ENCODE measurements around the gene CCL26.
"Not testable (repeated sequence)": the region's sequence is repeated elsewhere in the genome, so short reads cannot be mapped to it uniquely, and the experiment has no call there.

The CCL26 gene

GRCh38 chr7:75789361-75789924, 17.4 kb upstream of the CCL26 start:
- no peak for TF ChIP-seq POLR2A (IDR thresholded peaks at IDR 0.05; ENCODE audit: low read depth, low read length)
- TF ChIP-seq TAF1 (IDR thresholded peaks at IDR 0.05; ENCODE audit: borderline replicate concordance, low read depth, low read length) = no peak
- no peak for TF ChIP-seq POLR2AphosphoS5 (IDR thresholded peaks at IDR 0.05; ENCODE audit: low read depth, low read length)
- DNase-seq (ENCODE audit: insufficient read length) (no peak), FAIRE-seq (no peak)

- not testable (repeated sequence) for DNase-seq (ENCODE audit: insufficient read length); FAIRE-seq
These were observed 16.3 kb upstream of the CCL26 start for GRCh38 chr7:75788154-75788847.

- not testable (repeated sequence) for DNase-seq (ENCODE audit: insufficient read length); FAIRE-seq
These were observed 11.0 kb upstream of the CCL26 start for GRCh38 chr7:75783058-75783457.

- FAIRE-seq = not testable (repeated sequence)
These were observed 8.7 kb upstream of the CCL26 start for GRCh38 chr7:75780647-75781273.

DNA sequence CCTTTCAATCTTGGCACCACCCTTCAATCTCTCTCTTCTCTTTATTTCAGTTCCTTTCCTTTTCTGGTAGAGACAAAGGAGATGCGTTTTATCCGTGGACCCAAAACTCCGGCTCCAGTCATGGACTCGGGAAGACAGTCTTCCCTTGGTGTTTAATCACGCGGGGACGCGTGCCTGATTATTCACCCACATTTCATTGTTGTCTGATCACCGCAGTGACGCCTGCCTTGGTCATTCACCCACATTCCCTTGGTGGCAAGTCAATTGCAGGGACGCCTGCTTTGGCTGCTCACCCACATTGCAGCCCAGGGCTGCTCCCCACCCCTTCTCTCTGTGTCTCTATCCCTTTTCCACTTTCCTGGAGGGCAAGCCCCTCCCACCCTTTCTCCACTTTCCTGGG, 7.5 kb upstream of the CCL26 start:
- not testable (repeated sequence) for DNase-seq (ENCODE audit: insufficient read length); FAIRE-seq

More at GRCh38 chr7:75780647-75781273, 8.7 kb upstream of the CCL26 start:
- DNase-seq (ENCODE audit: insufficient read length) = not testable (repeated sequence)

- not testable (repeated sequence) for DNase-seq (ENCODE audit: insufficient read length); FAIRE-seq
These were observed 7.0 kb upstream of the CCL26 start for GRCh38 chr7:75779035-75779434.

GRCh38 chr7:75776295-75776971, 4.4 kb upstream of the CCL26 start:
- DNase-seq (ENCODE audit: insufficient read length) = no peak
- no peak for FAIRE-seq
- no peak for TF ChIP-seq POLR2AphosphoS5 (IDR thresholded peaks at IDR 0.05; ENCODE audit: low read depth, low read length)
- TF ChIP-seq TAF1 (IDR thresholded peaks at IDR 0.05; ENCODE audit: borderline replicate concordance, low read depth, low read length) = no peak
- TF ChIP-seq POLR2A (IDR thresholded peaks at IDR 0.05; ENCODE audit: low read depth, low read length) = no peak

- not testable (repeated sequence) for FAIRE-seq; DNase-seq (ENCODE audit: insufficient read length)
These were observed 1.9 kb upstream of the CCL26 start for GRCh38 chr7:75773958-75774357.

- FAIRE-seq = no peak
- TF ChIP-seq TAF1 (IDR thresholded peaks at IDR 0.05; ENCODE audit: borderline replicate concordance, low read depth, low read length) = no peak
- DNase-seq (ENCODE audit: insufficient read length) = no peak
These were observed 787 bp downstream of the CCL26 start for GRCh38 chr7:75771224-75771623.

- FAIRE-seq (no peak), DNase-seq (ENCODE audit: insufficient read length) (peak; percentile 35)
- TF ChIP-seq POLR2AphosphoS5 (IDR thresholded peaks at IDR 0.05; ENCODE audit: low read depth, low read length) = no peak
- no peak for TF ChIP-seq POLR2A (IDR thresholded peaks at IDR 0.05; ENCODE audit: low read depth, low read length)
- TF ChIP-seq TAF1 (IDR thresholded peaks at IDR 0.05; ENCODE audit: borderline replicate concordance, low read depth, low read length) = no peak
These were observed 9.6 kb downstream of the CCL26 start for GRCh38 chr7:75762350-75762917.

GRCh38 chr7:75761801-75762200, 10.2 kb downstream of the CCL26 start:
- not testable (repeated sequence) for FAIRE-seq; DNase-seq (ENCODE audit: insufficient read length)

DNA sequence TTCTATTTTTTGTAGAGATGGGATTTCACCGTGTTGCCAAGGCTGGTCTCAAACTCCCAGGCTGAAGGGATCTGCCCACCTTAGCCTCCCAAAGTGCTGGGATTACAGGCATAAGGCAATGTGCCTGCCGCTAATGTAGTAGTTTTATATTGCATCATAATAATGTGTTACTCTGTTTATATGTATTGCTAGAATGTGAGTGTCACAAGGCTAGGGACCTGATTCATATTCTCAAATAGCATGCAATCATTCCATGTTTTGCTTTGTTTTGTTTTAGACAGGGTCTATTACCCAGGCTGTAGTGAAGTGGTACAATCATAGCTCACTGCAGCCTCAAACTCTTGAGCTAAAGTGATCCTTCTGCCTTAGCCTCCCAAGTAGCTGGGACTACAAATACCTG, 13.5 kb downstream of the CCL26 start:
- FAIRE-seq = no peak
- TF ChIP-seq POLR2AphosphoS5 (IDR thresholded peaks at IDR 0.05; ENCODE audit: low read depth, low read length) = no peak
- no peak for TF ChIP-seq TAF1 (IDR thresholded peaks at IDR 0.05; ENCODE audit: borderline replicate concordance, low read depth, low read length)
- no peak for TF ChIP-seq POLR2A (IDR thresholded peaks at IDR 0.05; ENCODE audit: low read depth, low read length)

DNA sequence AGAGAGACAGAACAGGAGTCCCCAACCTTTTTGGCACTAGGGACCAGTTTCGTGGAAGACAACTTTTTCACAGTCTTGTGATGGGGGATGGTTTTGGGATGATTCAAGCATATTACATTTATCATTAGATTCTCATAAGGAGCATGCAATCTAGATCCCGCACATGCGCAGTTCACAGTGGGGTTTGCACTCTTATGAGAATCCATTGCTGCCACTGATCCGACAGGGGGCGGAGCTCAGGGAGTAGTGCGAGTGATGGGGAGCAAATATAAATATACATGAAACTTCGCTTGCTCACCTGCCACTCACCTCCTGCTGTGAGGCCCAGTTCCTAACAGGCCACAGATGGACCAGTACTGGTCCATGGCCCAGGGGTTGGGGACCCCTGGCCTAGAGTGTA, 14.2 kb downstream of the CCL26 start:
- DNase-seq (ENCODE audit: insufficient read length) (no peak), FAIRE-seq (no peak)
- TF ChIP-seq POLR2AphosphoS5 (IDR thresholded peaks at IDR 0.05; ENCODE audit: low read depth, low read length) = no peak
- TF ChIP-seq TAF1 (IDR thresholded peaks at IDR 0.05; ENCODE audit: borderline replicate concordance, low read depth, low read length) = no peak
- no peak for TF ChIP-seq POLR2A (IDR thresholded peaks at IDR 0.05; ENCODE audit: low read depth, low read length)

More for the DNA sequence above, 13.5 kb downstream of the CCL26 start:
- DNase-seq (ENCODE audit: insufficient read length) = no peak
